Measurements from ENCODE around the gene B4GALNT4.

GRCh38 chr11:329886-330253 is 39.4 kb upstream of the B4GALNT4 start:
- TF ChIP-seq HDGF (IDR thresholded peaks at IDR 0.05; ENCODE audit: borderline replicate concordance), result no peak
- TF ChIP-seq SP1 (IDR thresholded peaks at IDR 0.05), result no peak
- TF ChIP-seq TARDBP (IDR thresholded peaks at IDR 0.05), result no peak
- no peak for TF ChIP-seq ZNF384 (IDR thresholded peaks at IDR 0.05)
- no peak for TF ChIP-seq ELF4 (IDR thresholded peaks at IDR 0.05)
- no peak for TF ChIP-seq ARNT (IDR thresholded peaks at IDR 0.05)
- no peak for TF ChIP-seq CTBP1 (IDR thresholded peaks at IDR 0.05; ENCODE audit: borderline replicate concordance)
- no peak for TF ChIP-seq FOXA1 (IDR thresholded peaks at IDR 0.05)

Data from HEK293T (cell line).